ENCODE measurements around the gene MAP2K4.

Gene MAP2K4

GRCh38 chr17:12024327-12024726, 3.6 kb downstream of the MAP2K4 start:
- Histone ChIP-seq H2BK12ac (ENCODE audit: low read length) (no peak overlapping the region), H3K4me1 (ENCODE audit: control insufficient read depth in 2 of 2, insufficient read depth in 1 of 2, low read depth in 1 of 2, low read length in 2 of 2) (peaks cover 3 to 9% of the 10 kb centered on the region in 2 donors), H2BK120ac (ENCODE audit: low read depth, low read length) (no peak overlapping the region), H3K4me3 (ENCODE audit: low read length in 2 of 2) (no peak overlapping the region), H3K4me2 (ENCODE audit: insufficient read depth, low read length, poor library complexity, severe bottlenecking) (no peak overlapping the region), H3K4ac (ENCODE audit: low read length) (no peak overlapping the region), H3K27me3 (ENCODE audit: control insufficient read depth in 3 of 3, insufficient read depth in 3 of 3, low read depth in 1 of 3, low read length in 3 of 3) (peaks cover 2 to 11% (median 10%) of the 10 kb centered on the region in 3 experiments), H3K79me1 (ENCODE audit: low read depth, low read length) (peaks cover 4% of the 10 kb centered on the region), H3K9ac (ENCODE audit: low read depth, low read length, poor library complexity) (no peak overlapping the region), H3K36me3 (replicated peaks in 1 of 2; ENCODE audit: control insufficient read depth in 2 of 2, insufficient read depth in 2 of 2, low read length in 2 of 2) (peaks cover 0 to 11% of the 10 kb centered on the region in 2 donors), H3K23ac (ENCODE audit: low read depth, low read length, poor library complexity) (no peak overlapping the region), H4K8ac (ENCODE audit: low read depth, low read length) (no peak overlapping the region), H4K91ac (ENCODE audit: low read depth, low read length, poor library complexity) (no peak overlapping the region), H2AK5ac (ENCODE audit: low read depth, low read length) (no peak overlapping the region), H3K18ac (ENCODE audit: low read length) (no peak overlapping the region), H2BK5ac (ENCODE audit: low read length) (no peak overlapping the region), H3K14ac (ENCODE audit: low read length) (no peak overlapping the region), H3K9me3 (replicated peaks in 1 of 2; ENCODE audit: control insufficient read depth in 2 of 2, insufficient read depth in 1 of 2, low read depth in 1 of 2, low read length in 2 of 2) (no peaks in the 10 kb centered on the region), H2BK15ac (ENCODE audit: low read length) (no peak overlapping the region), H2AFZ (ENCODE audit: low read length) (no peak overlapping the region), H3K27ac (replicated peaks; ENCODE audit: low read length) (no peak overlapping the region)
- no CpG with 5 or more reads among the region's 1 CpG for WGBS, 2 donors (ENCODE audit: extremely low coverage in 2 of 2, insufficient read length in 2 of 2, insufficient replicate concordance in 1 of 2)
- DNase-seq (ENCODE audit: low spot score): no peak

GRCh38 chr17:12027658-12028057, 7.0 kb downstream of the MAP2K4 start:
- no peak overlapping the region for H4K8ac ChIP-seq (ENCODE audit: low read depth, low read length)
- H4K91ac ChIP-seq (ENCODE audit: low read depth, low read length, poor library complexity): no peak overlapping the region
- no peak overlapping the region for H2BK12ac ChIP-seq (ENCODE audit: low read length)
- H3K18ac ChIP-seq (ENCODE audit: low read length): no peak overlapping the region
- no peak overlapping the region for H2AK5ac ChIP-seq (ENCODE audit: low read depth, low read length)
- H3K4me2 ChIP-seq (ENCODE audit: insufficient read depth, low read length, poor library complexity, severe bottlenecking): no peak overlapping the region
- H3K27ac ChIP-seq (replicated peaks; ENCODE audit: low read length): no peak overlapping the region
- no peaks in the 10 kb centered on the region for H3K9me3 ChIP-seq (replicated peaks in 1 of 2; ENCODE audit: control insufficient read depth in 2 of 2, insufficient read depth in 1 of 2, low read depth in 1 of 2, low read length in 2 of 2)
- H2BK5ac ChIP-seq (ENCODE audit: low read length): no peak overlapping the region
- H2BK15ac ChIP-seq (ENCODE audit: low read length): no peak overlapping the region
- no peak overlapping the region for H2AFZ ChIP-seq (ENCODE audit: low read length)
- no peaks in the 10 kb centered on the region for H3K79me1 ChIP-seq (ENCODE audit: low read depth, low read length)
- H3K27me3 ChIP-seq (ENCODE audit: control insufficient read depth in 3 of 3, insufficient read depth in 3 of 3, low read depth in 1 of 3, low read length in 3 of 3): no peaks in the 10 kb centered on the region
- H3K23ac ChIP-seq (ENCODE audit: low read depth, low read length, poor library complexity): no peak overlapping the region
- H3K4ac ChIP-seq (ENCODE audit: low read length): no peak overlapping the region
- peaks cover 0 to 11% of the 10 kb centered on the region in 2 donors for H3K36me3 ChIP-seq (replicated peaks in 1 of 2; ENCODE audit: control insufficient read depth in 2 of 2, insufficient read depth in 2 of 2, low read length in 2 of 2)
- peaks cover 1 to 2% of the 10 kb centered on the region in 2 donors for H3K4me1 ChIP-seq (ENCODE audit: control insufficient read depth in 2 of 2, insufficient read depth in 1 of 2, low read depth in 1 of 2, low read length in 2 of 2)
- no peak overlapping the region for H3K4me3 ChIP-seq (ENCODE audit: low read length in 2 of 2)
- H3K9ac ChIP-seq (ENCODE audit: low read depth, low read length, poor library complexity): no peak overlapping the region
- DNase-seq (ENCODE audit: low spot score): no peak
- WGBS, 2 donors (ENCODE audit: extremely low coverage in 2 of 2, insufficient read length in 2 of 2, insufficient replicate concordance in 1 of 2): no CpG with 5 or more reads among the region's 1 CpG
- H3K14ac ChIP-seq (ENCODE audit: low read length): no peak overlapping the region
- H2BK120ac ChIP-seq (ENCODE audit: low read depth, low read length): no peak overlapping the region

- Histone ChIP-seq H4K91ac (ENCODE audit: low read depth, low read length, poor library complexity) (no peak overlapping the region), H3K4me1 (ENCODE audit: control insufficient read depth in 2 of 2, insufficient read depth in 1 of 2, low read depth in 1 of 2, low read length in 2 of 2) (no peaks in the 10 kb centered on the region), H2AK5ac (ENCODE audit: low read depth, low read length) (no peak overlapping the region), H3K36me3 (replicated peaks in 1 of 2; ENCODE audit: control insufficient read depth in 2 of 2, insufficient read depth in 2 of 2, low read length in 2 of 2) (peaks cover 0 to 11% of the 10 kb centered on the region in 2 donors), H2BK15ac (ENCODE audit: low read length) (no peak overlapping the region), H3K23ac (ENCODE audit: low read depth, low read length, poor library complexity) (no peak overlapping the region), H3K9me3 (replicated peaks in 1 of 2; ENCODE audit: control insufficient read depth in 2 of 2, insufficient read depth in 1 of 2, low read depth in 1 of 2, low read length in 2 of 2) (no peaks in the 10 kb centered on the region), H3K4me2 (ENCODE audit: insufficient read depth, low read length, poor library complexity, severe bottlenecking) (no peak overlapping the region), H2BK120ac (ENCODE audit: low read depth, low read length) (no peak overlapping the region), H3K18ac (ENCODE audit: low read length) (no peak overlapping the region), H3K27ac (replicated peaks; ENCODE audit: low read length) (no peak overlapping the region), H3K9ac (ENCODE audit: low read depth, low read length, poor library complexity) (no peak overlapping the region), H2BK5ac (ENCODE audit: low read length) (no peak overlapping the region), H2AFZ (ENCODE audit: low read length) (no peak overlapping the region), H3K4ac (ENCODE audit: low read length) (no peak overlapping the region), H3K14ac (ENCODE audit: low read length) (no peak overlapping the region), H2BK12ac (ENCODE audit: low read length) (no peak overlapping the region), H3K27me3 (ENCODE audit: control insufficient read depth in 3 of 3, insufficient read depth in 3 of 3, low read depth in 1 of 3, low read length in 3 of 3) (no peaks in the 10 kb centered on the region), H3K79me1 (ENCODE audit: low read depth, low read length) (no peaks in the 10 kb centered on the region), H3K4me3 (ENCODE audit: low read length in 2 of 2) (no peak overlapping the region), H4K8ac (ENCODE audit: low read depth, low read length) (no peak overlapping the region)
- no peak for DNase-seq (ENCODE audit: low spot score)
- no CpG with 5 or more reads among the region's 2 CpGs for WGBS, 2 donors (ENCODE audit: extremely low coverage in 2 of 2, insufficient read length in 2 of 2, insufficient replicate concordance in 1 of 2)
These were observed 7.9 kb downstream of the MAP2K4 start for GRCh38 chr17:12028611-12029010.

- H4K8ac ChIP-seq (ENCODE audit: low read depth, low read length): no peak overlapping the region
- no CpG with 5 or more reads among the region's 4 CpGs for WGBS, 2 donors (ENCODE audit: extremely low coverage in 2 of 2, insufficient read length in 2 of 2, insufficient replicate concordance in 1 of 2)
- no peak overlapping the region for H3K18ac ChIP-seq (ENCODE audit: low read length)
- no peak for DNase-seq (ENCODE audit: low spot score)
- H3K4ac ChIP-seq (ENCODE audit: low read length): no peak overlapping the region
- H3K27ac ChIP-seq (replicated peaks; ENCODE audit: low read length): no peak overlapping the region
- H3K9ac ChIP-seq (ENCODE audit: low read depth, low read length, poor library complexity): no peak overlapping the region
- no peak overlapping the region for H3K4me2 ChIP-seq (ENCODE audit: insufficient read depth, low read length, poor library complexity, severe bottlenecking)
- no peak overlapping the region for H3K14ac ChIP-seq (ENCODE audit: low read length)
- no peak overlapping the region for H2AK5ac ChIP-seq (ENCODE audit: low read depth, low read length)
- H2AFZ ChIP-seq (ENCODE audit: low read length): no peak overlapping the region
- no peaks in the 10 kb centered on the region for H3K27me3 ChIP-seq (ENCODE audit: control insufficient read depth in 3 of 3, insufficient read depth in 3 of 3, low read depth in 1 of 3, low read length in 3 of 3)
- no peak overlapping the region for H4K91ac ChIP-seq (ENCODE audit: low read depth, low read length, poor library complexity)
- H3K36me3 ChIP-seq (replicated peaks in 1 of 2; ENCODE audit: control insufficient read depth in 2 of 2, insufficient read depth in 2 of 2, low read length in 2 of 2): peaks cover 2 to 8% of the 10 kb centered on the region in 2 donors
- H3K4me3 ChIP-seq (ENCODE audit: low read length in 2 of 2): no peak overlapping the region
- H3K79me1 ChIP-seq (ENCODE audit: low read depth, low read length): peaks cover 2% of the 10 kb centered on the region
- H2BK5ac ChIP-seq (ENCODE audit: low read length): no peak overlapping the region
- no peak overlapping the region for H2BK120ac ChIP-seq (ENCODE audit: low read depth, low read length)
- no peak overlapping the region for H3K23ac ChIP-seq (ENCODE audit: low read depth, low read length, poor library complexity)
- H2BK12ac ChIP-seq (ENCODE audit: low read length): no peak overlapping the region
- no peak overlapping the region for H2BK15ac ChIP-seq (ENCODE audit: low read length)
- H3K4me1 ChIP-seq (ENCODE audit: control insufficient read depth in 2 of 2, insufficient read depth in 1 of 2, low read depth in 1 of 2, low read length in 2 of 2): no peaks in the 10 kb centered on the region
- H3K9me3 ChIP-seq (replicated peaks in 1 of 2; ENCODE audit: control insufficient read depth in 2 of 2, insufficient read depth in 1 of 2, low read depth in 1 of 2, low read length in 2 of 2): no peaks in the 10 kb centered on the region
These were observed 13.9 kb downstream of the MAP2K4 start for GRCh38 chr17:12034538-12034937.
